Left colon (tissue), 2 donors: ENCODE results near the gene SYMPK. TPM values are rescaled to one million over a fixed set of nuclear protein-coding genes. Genes with fewer than 3 reads are reported as not detected.

Experiments
- ATAC-seq: fragments of 200-7000 bp; cut with Tn5 transposase; one replicate; pipeline ENCODE4 v1.9.1; 2020; ENCODE audit warnings: mild to moderate bottlenecking, moderate library complexity
- DNase-seq, 2 donors: peaks; one replicate each; pipeline ENCODE4 v3.0.0-alpha.2; 2020
- intact Hi-C, 2 donors: fragments of 100-400 bp; cut with DNase I in 1 of 2; cut with micrococcal nuclease in 1 of 2; formaldehyde crosslinking; loops; one replicate each; pipeline versions ENCODE4 v1.11.2 to v1.14.0; 2022; cut with DNase I, micrococcal nuclease
- total RNA-seq, 2 donors: library from RNA; stranded (reverse); fragmentation: NEBNext Ultra II Directional; extraction: Animal tissue kit (Norgen Biotek cat#: 25700); gene quantifications; one replicate each; pipeline ENCODE4 v1.2.1, GENCODE V29; 2021
- donor health status: DM: no; HTN: no; CAD: no.
- donor health status: DM: yes; HTN: yes; CAD: no.

Gene SYMPK
- total RNA-seq, 2 donors from 2014 or later, result 53.8 to 62.7 TPM

GRCh38 chr19:45791744-45792469, 71.0 kb downstream of the SYMPK start:
- DNase-seq, result no peak
- no peak for ATAC-seq
- intact Hi-C loops, result no loop called here

GRCh38 chr19:45790942-45791341, 72.0 kb downstream of the SYMPK start:
- DNase-seq, result no peak

GRCh38 chr19:45789035-45789786, 73.7 kb downstream of the SYMPK start:
- DNase-seq, result no peak
- intact Hi-C loops, result no loop called here
- ATAC-seq, result no peak

More at GRCh38 chr19:45790942-45791341, 72.0 kb downstream of the SYMPK start:
- no peak for ATAC-seq
- intact Hi-C loops, result no loop called here

- ATAC-seq (no peak), DNase-seq (no peak)
- intact Hi-C loops, result no loop called here
These were observed 76.4 kb downstream of the SYMPK start for GRCh38 chr19:45786533-45786894.

- DNase-seq, result no peak
- ATAC-seq, result no peak
- intact Hi-C loops, result no loop called here
These were observed 77.0 kb downstream of the SYMPK start for GRCh38 chr19:45785781-45786532.

GRCh38 chr19:45785097-45785496, 77.8 kb downstream of the SYMPK start:
- DNase-seq (no peak), ATAC-seq (no peak)
- intact Hi-C loops, result no loop called here

GRCh38 chr19:45784096-45784495, 78.9 kb downstream of the SYMPK start:
- DNase-seq (no peak), ATAC-seq (no peak)
- intact Hi-C loops, result no loop called here

- intact Hi-C loops, result no loop called here
- DNase-seq (peak; percentile 32 to 67), ATAC-seq (no peak)
These were observed 79.8 kb downstream of the SYMPK start for GRCh38 chr19:45782820-45783785.

- intact Hi-C loops, result no loop called here
- DNase-seq, result peak in 1 of 2 donors; percentile 34
- no peak for ATAC-seq
These were observed 80.7 kb downstream of the SYMPK start, which contains the start of gene DMPK for GRCh38 chr19:45782162-45782691. Gene DMPK (minus strand): TSS chr19:45782490. CDS start chr19:45782352, 138 bp downstream.

GRCh38 chr19:45781214-45782161, 81.5 kb downstream of the SYMPK start:
- peak in 1 of 2 donors; percentile 44 for DNase-seq
- intact Hi-C loops, result no loop called here
- peak; percentile 13 for ATAC-seq

- intact Hi-C loops, result no loop called here
- ATAC-seq, result no peak
- no peak for DNase-seq
These were observed 82.3 kb downstream of the SYMPK start for GRCh38 chr19:45780448-45781213.

GRCh38 chr19:45780146-45780447, 82.8 kb downstream of the SYMPK start:
- intact Hi-C loops, result no loop called here
- ATAC-seq, result no peak
- DNase-seq, result peak in 1 of 2 donors; percentile 39

- intact Hi-C loops, result no loop called here
- DNase-seq (peak; percentile 93 to 97), ATAC-seq (peak; percentile 87)
These were observed 83.5 kb downstream of the SYMPK start for GRCh38 chr19:45779231-45780145.

- DNase-seq (peak in 1 of 2 donors; percentile 29), ATAC-seq (no peak)
- intact Hi-C loops, result no loop called here
These were observed 84.8 kb downstream of the SYMPK start for GRCh38 chr19:45778010-45778661.

- ATAC-seq (no peak), DNase-seq (peak in 1 of 2 donors; percentile 27)
- intact Hi-C loops, result no loop called here
These were observed 85.5 kb downstream of the SYMPK start for GRCh38 chr19:45777395-45777961.
